Stimulated activated CD8-positive, alpha-beta memory T cell treated with anti-CD3 and anti-CD28 coated beads, Interleukin-4, amount 100 ng/mL, for 1 hour (primary cell): Measurements from ENCODE around the gene CAMK4.

Source experiments
- DNase-seq, 2 donors: peaks; one replicate each; pipeline ENCODE4 v3.0.0-alpha.2; 2020; ENCODE audit warnings: low read depth in 2 of 2, low spot score in 1 of 2

CAMK4 gene

GRCh38 chr5:111422747-111423720 is 198.8 kb downstream of the CAMK4 start:
- no peak for DNase-seq

GRCh38 chr5:111425205-111425604 is 201.0 kb downstream of the CAMK4 start:
- no peak for DNase-seq

DNA sequence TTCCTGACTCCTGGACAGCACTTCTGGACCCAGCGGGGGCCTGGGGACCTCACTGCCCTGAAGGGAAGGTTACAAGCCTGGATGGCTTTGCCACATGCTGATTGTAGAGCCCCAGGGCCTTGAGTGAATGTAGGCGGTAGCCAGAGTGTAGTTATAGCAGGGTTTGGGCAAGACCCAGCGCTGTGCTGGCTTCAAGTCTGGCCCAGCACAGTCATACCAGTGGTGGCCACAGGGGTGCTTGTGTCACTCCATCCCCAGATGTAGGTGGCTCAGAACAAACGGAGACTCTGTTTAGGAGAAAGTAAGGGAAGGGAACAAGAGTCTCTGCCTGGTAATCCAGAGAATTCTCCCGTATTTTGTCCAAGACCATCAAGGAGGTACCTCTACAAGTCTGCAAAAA is 203.6 kb downstream of the CAMK4 start:
- DNase-seq, result no peak

DNA sequence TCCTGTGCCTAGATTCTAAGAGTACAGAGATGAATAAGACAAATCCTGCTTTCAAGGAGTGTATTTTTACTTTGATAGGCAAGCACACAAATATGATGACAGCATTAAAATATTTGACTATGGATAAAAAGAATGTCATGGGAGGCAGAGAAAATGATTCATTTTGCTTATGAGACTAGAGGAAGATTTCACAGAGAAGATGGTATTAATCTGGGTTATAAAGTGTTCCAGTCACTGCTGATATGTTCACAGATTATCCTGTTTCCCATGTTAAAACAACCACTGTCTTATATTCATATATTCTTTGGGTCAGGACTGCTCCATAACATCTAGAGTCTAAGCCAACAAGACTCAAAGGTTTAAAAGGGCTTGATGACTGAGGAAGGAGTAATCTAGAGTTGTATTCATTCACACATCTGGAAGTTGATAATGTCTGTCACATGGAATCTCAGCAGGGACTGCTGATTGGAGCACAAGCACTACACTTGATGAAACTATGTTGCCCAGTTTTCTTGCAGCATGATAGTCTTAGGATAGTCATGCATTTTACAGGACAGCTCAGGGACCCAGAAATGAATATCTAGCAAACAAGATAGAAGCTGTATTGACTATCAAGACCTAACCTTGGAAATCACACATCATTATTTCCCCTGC is 208.8 kb downstream of the CAMK4 start:
- no peak for DNase-seq

DNA sequence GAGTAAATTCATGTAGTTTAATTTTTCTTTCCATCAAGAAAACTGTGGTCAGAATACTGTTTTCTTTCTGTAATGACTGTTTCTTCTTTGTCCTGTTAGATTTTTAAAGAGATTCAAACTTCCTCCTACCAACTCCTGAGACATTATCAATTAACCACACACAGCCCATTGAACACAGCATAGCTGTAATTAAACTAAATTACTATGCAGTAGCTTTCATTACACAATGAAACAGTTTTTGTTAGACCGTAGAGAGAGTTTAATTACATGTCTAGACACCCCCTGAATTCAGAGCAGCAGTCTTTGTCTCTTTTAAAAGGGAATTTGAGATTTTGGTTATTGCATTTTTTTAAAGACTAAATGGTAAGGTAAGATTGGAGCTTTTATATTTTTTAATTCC is 210.6 kb downstream of the CAMK4 start:
- DNase-seq, result no peak

DNA sequence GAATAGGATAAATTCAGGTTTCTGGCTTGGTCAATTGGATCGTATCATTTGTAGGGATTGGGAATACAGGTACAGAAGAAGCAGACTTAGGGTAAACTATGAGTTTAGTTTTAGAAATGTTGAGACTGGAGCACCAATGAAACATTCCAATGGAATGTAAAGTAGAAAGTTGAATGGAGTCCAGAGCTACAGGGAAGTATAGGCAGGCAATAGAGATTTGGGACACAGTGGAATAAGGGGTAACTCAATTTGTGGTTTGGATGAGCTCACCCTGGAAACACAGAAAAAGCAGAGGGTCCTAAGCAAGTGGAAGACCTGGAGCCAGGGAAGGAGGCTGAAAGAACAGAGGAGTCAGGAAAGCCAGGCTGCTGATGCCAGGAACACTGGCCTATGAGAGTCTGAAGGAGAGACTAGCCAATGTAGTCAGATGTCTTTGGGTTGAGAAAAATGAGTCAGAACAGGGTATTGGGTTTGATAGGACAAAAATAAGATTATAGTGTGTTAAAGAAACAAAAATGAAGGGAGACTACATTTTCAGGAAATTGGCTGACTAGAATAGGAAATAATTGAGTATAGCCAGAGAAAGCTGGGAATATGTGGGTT is 215.4 kb downstream of the CAMK4 start:
- no peak for DNase-seq

DNA sequence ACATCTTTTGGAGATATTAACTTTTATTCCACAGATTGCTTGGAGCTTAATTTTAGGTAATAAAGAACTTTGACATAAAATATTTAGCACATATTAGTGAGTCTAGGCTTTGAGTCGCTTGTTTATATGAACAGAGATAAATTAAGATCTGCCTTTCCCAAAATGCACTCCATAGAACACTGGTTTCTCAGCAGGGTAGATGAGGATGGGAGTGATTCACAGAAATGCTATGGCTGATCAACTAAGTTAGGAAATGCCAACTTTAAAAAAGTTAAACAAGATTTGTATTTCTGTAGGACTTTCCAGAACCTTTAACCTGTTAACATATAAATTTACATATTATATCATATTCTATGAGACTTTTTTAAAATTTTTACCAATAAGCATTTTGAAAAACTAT is 222.9 kb downstream of the CAMK4 start:
- no peak for DNase-seq

DNA sequence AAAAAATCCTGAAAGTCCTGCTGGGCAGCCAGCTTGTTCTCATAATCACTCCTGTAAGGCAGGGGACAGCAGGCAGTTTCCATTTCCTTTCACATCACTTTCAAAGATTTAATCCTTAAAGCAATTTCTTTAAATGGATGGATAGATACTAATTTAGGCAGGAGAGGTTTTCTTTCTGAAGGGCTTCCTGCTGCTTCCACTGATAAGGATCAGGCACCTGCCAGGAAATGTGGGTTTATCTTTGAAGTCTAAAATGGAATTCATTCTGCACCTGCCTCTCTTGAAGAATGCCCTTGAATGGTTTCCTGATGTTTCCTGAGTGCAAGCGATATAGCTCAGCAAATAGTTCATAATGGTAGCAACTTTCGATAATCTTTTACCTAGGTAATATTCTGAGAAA is 223.6 kb downstream of the CAMK4 start:
- DNase-seq, result no peak

- no peak for DNase-seq
These were observed 229.1 kb downstream of the CAMK4 start for GRCh38 chr5:111453295-111453694.

- DNase-seq, result no peak
These were observed 229.6 kb downstream of the CAMK4 start for GRCh38 chr5:111453747-111454146.

- no peak for DNase-seq
These were observed 230.0 kb downstream of the CAMK4 start for GRCh38 chr5:111454198-111454622.

DNA sequence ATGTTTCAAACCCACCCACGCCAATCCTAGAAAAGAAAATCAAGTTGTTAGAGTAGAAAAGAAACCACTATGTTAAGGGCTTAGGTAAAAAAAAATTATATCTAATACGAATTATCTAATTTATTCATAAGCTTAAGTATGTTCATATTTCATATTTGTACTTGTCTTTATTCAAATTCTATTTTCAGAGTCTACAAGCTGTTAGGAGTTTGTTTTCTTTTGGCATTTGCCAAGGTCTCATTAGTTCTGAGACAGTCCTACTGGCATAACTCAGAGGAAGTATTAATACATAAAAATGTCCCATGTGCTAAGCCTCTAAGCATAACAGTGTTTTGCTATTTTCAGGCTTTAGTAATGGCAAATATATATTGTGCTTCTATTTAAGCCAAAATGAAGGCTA is 230.6 kb downstream of the CAMK4 start:
- no peak for DNase-seq

DNA sequence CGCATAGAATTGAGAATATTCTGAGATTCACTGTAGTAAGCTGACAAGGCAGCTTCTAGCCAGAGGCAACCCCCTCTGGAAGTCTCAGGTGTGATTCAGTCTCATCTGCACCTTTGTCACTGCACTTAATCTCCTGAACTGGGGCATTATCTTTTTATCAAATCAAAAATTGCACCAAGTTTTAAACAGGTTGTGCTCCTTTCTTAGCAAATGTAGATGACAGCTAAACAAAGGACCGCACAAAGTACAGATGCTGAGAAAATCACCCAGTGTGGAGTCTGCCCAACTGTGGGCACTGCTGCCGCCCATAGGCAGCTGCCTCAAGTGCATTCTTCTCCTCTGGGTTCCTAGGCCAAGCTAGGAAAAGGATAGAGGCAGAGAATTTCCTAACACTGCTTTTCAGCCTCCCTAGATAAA is 237.1 kb downstream of the CAMK4 start:
- DNase-seq, result no peak

- no peak for DNase-seq
These were observed 237.8 kb downstream of the CAMK4 start for GRCh38 chr5:111461934-111462333.

- DNase-seq, result no peak
These were observed 239.1 kb downstream of the CAMK4 start for GRCh38 chr5:111463311-111463710.

DNA sequence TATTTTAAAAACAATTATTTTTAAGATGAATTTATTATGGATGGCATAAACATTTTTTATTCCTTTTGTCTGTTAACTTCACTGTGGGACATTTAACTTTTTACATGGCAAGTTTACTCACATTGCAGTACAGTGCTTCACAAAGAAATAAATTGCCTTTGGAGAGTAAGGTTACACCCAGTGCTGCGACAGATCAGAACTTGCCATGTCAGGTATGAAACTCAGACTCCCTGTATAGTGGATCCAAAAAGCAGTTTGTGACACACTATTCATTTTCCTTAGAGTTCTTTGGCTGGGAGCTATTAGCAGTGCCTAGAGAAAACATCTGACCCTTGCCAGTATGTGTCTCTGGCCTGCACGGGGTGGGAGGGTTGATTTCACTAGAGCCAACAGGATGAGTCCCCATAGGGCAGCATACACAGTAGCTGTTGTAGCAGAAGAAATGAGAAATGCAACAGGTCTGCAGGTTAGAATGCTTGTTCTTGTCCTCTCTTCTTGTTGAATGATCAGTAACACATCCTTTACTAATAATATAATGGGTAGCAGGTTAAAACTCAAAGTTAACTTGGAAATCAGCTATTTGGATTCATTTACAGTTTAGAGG is 245.2 kb downstream of the CAMK4 start:
- DNase-seq, result no peak

DNA sequence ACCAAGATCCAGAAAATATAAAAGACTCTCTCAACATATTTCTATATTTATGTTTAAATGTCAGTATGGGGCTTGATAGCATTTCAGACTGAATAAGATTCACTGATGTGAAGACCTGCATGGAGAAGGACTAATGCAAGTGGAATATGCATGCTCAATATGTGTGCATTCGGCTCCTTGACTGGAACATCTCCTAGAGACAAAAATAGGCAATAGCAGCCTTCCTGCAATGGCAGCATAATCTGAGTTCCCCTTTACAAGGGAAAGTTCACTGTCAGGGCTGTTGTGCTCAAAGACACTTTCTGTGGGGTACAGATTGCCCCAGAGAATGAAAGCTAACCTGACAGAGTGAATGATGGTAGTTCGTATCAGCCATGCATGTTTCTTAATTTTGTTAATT is 245.7 kb downstream of the CAMK4 start:
- DNase-seq, result no peak

DNA sequence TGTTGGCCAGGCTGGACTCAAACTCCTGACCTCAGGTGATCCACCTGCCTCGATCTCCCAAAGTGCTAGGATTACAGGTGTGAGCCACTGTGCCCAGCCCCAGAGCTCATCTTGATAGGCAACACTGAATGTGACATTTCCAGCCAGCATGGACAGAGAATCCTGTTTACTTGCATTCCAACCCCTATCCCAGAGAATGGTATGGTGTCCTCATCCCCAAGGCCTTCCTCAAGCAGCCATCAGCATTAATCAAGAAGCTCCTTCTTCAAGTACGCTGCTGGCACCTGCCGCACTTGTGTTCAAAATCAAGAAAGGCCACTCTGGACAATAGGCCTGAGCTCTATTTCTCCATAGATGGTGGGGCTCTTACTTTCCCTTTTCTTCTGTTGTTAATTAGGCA is 247.9 kb downstream of the CAMK4 start:
- DNase-seq, result no peak

GRCh38 chr5:111472579-111472978 is 248.4 kb downstream of the CAMK4 start:
- no peak for DNase-seq

- no peak for DNase-seq
These were observed 254.1 kb downstream of the CAMK4 start for GRCh38 chr5:111478266-111478665.

GRCh38 chr5:111478898-111479297 is 254.7 kb downstream of the CAMK4 start:
- DNase-seq, result no peak

DNA sequence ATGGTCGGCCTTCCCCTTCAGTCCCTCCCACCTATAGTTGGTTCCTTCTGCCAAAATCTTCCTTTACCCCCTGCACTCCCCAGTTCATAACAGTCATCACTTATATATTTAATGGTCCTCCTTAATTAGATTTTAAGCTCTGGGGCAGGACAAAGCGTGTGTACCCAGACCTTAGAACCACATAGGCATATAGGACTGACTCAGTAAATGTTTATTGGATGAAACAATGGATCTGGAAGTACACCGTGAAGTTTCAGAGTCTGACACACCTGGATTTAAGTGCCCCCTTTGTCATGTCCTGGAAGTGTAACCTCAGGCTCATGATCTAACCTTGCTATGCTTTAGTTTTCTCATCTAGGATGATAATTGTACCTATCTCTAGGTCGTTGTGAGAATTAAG is 256.2 kb downstream of the CAMK4 start:
- no peak for DNase-seq
